ENCODE measurements around the gene PANK1. TPM values are rescaled to one million over a fixed set of nuclear protein-coding genes. Genes with fewer than 3 reads are reported as not detected.

The PANK1 gene
- total RNA-seq, 1 experiment from 2014 or later, result 8.1 TPM

DNA sequence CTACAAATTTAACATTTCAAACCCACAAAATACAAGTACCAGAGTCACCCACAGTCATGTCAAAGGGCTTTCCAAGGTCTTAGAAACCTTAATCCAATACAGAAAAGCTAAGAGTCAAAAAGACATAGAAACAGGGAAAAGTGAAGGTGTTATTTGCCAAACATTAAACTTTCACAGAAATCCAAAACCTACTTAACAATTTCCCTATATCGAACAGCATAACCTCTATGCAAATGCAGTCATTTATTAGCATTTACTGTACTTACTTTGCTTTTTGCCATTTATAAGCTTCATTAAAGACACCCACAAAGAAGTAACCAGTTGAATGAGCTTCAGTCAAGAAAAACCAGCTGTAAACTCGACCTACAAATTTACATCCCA, 1.6 kb downstream of the PANK1 start:
- CTCF ChIA-PET, result interaction anchor here (1.0 to 1.2 kb wide), 2 partner anchors 58 to 291 kb away, joined by 3 to 5 read pairs; partner anchors contain the start of gene KIF20B
- no peaks in the 10 kb centered on the region for H3K9me3 ChIP-seq (ENCODE audit: insufficient read depth, low read depth)

DNA sequence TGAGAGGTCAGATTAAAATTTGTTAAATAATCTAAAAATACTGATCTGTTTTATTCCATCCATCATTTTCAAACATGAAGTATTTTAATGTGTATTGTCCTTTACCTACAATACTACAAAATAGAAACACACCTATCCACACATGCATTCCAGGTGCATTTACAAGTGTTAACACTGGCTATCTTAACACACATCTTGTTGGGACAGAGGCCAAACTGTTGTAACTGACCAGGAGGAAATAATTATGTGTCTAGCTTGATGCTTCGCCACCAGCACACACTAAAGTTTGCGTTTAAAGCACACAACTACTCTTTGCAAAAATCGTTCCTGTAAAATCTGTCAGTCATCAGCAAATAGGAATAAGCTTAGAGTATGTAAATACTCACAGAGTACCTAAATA, 2.8 kb downstream of the PANK1 start:
- CTCF ChIA-PET, result no interaction called here
- no peaks in the 10 kb centered on the region for H3K9me3 ChIP-seq (ENCODE audit: insufficient read depth, low read depth)
- intact Hi-C loops (cut with micrococcal nuclease; ENCODE audit: unreplicated experiment), result no loop called here
- no peaks in the 10 kb centered on the region for H3K9me2 ChIP-seq (ENCODE audit: insufficient read depth)
- BruUV-seq (replicated peaks), result no TSS peak
- peaks cover 8% of the 10 kb centered on the region; the same call in 1 of the 2 replicates for H3F3A ChIP-seq (ENCODE audit: insufficient read depth, low read depth)
- H3K27ac ChIP-seq, result no peak overlapping the region
- TF ChIP-seq CTCF (conservative IDR thresholded peaks at IDR 0.05) (no peak), EZH2 (IDR thresholded peaks at IDR 0.05; ENCODE audit: low read depth) (no peak)
- no peaks in the 10 kb centered on the region for H3K27me3 ChIP-seq (ENCODE audit: insufficient read depth, low read depth)
- H3K36me3 ChIP-seq (ENCODE audit: low read depth), result no peaks in the 10 kb centered on the region
- H2AFZ ChIP-seq, result no peak overlapping the region
- H3K4me2 ChIP-seq, result peak overlapping the region; percentile 92; the same call in 1 of the 2 replicates
- H3K79me2 ChIP-seq (ENCODE audit: low read depth), result peaks cover 44% of the 10 kb centered on the region
- POLR2A ChIA-PET (ENCODE audit: unreplicated experiment), result no interaction called here
- H4K20me1 ChIP-seq (ENCODE audit: insufficient read depth), result no peaks in the 10 kb centered on the region
- no peak for DNase-seq
- no peak overlapping the region; the same call in 1 of the 2 replicates for H3K4me3 ChIP-seq
- peaks cover 25% of the 10 kb centered on the region; the same call in 1 of the 2 replicates for H3K4me1 ChIP-seq (replicated peaks; ENCODE audit: insufficient read depth)

More for the DNA sequence above, 1.6 kb downstream of the PANK1 start:
- no peak for TF ChIP-seq CTCF (conservative IDR thresholded peaks at IDR 0.05)
- no peak for TF ChIP-seq EZH2 (IDR thresholded peaks at IDR 0.05; ENCODE audit: low read depth)
- Histone ChIP-seq H4K20me1 (ENCODE audit: insufficient read depth) (no peaks in the 10 kb centered on the region), H3F3A (ENCODE audit: insufficient read depth, low read depth) (peaks cover 8% of the 10 kb centered on the region; the same call in 1 of the 2 replicates), H3K4me3 (peak overlapping the region; percentile 83), H3K9me2 (ENCODE audit: insufficient read depth) (no peaks in the 10 kb centered on the region), H3K4me2 (peak overlapping the region; percentile 92), H3K79me2 (ENCODE audit: low read depth) (peaks cover 44% of the 10 kb centered on the region), H3K4me1 (replicated peaks; ENCODE audit: insufficient read depth) (peaks cover 25% of the 10 kb centered on the region; the same call in 1 of the 2 replicates), H3K27me3 (ENCODE audit: insufficient read depth, low read depth) (no peaks in the 10 kb centered on the region), H2AFZ (peak overlapping the region; percentile 86), H3K27ac (peak overlapping the region; percentile 56), H3K36me3 (ENCODE audit: low read depth) (no peaks in the 10 kb centered on the region)
- POLR2A ChIA-PET (ENCODE audit: unreplicated experiment), result interaction anchor here (0.6 to 1.0 kb wide), 10 partner anchors 10 to 584 kb away, joined by 3 to 11 read pairs (median 5); partner anchors contain the start of gene KIF20B
- no peak for DNase-seq
- intact Hi-C loops (cut with micrococcal nuclease; ENCODE audit: unreplicated experiment), result no loop called here
- no TSS peak for BruUV-seq (replicated peaks)

- TF ChIP-seq EZH2 (IDR thresholded peaks at IDR 0.05; ENCODE audit: low read depth) (no peak), CTCF (conservative IDR thresholded peaks at IDR 0.05) (no peak)
- ChIA-PET POLR2A (ENCODE audit: unreplicated experiment) (no interaction called here), CTCF (no interaction called here)
- H3K36me3 ChIP-seq (ENCODE audit: low read depth), result no peaks in the 10 kb centered on the region
- no peak for DNase-seq
- H3K4me3 ChIP-seq, result no peak overlapping the region
- BruUV-seq (replicated peaks), result no TSS peak
- peaks cover 18% of the 10 kb centered on the region; the same call in 1 of the 2 replicates for H3K4me1 ChIP-seq (replicated peaks; ENCODE audit: insufficient read depth)
- no peaks in the 10 kb centered on the region for H3K9me3 ChIP-seq (ENCODE audit: insufficient read depth, low read depth)
- no peaks in the 10 kb centered on the region for H4K20me1 ChIP-seq (ENCODE audit: insufficient read depth)
- no peak overlapping the region for H3K27ac ChIP-seq
- no peak overlapping the region for H2AFZ ChIP-seq
- peaks cover 44% of the 10 kb centered on the region for H3K79me2 ChIP-seq (ENCODE audit: low read depth)
- no peak overlapping the region for H3K4me2 ChIP-seq
- H3K9me2 ChIP-seq (ENCODE audit: insufficient read depth), result no peaks in the 10 kb centered on the region
- no peaks in the 10 kb centered on the region for H3K27me3 ChIP-seq (ENCODE audit: insufficient read depth, low read depth)
- intact Hi-C loops (cut with micrococcal nuclease; ENCODE audit: unreplicated experiment), result no loop called here
- H3F3A ChIP-seq (ENCODE audit: insufficient read depth, low read depth), result peaks cover 8% of the 10 kb centered on the region; the same call in 1 of the 2 replicates
These were observed 4.8 kb downstream of the PANK1 start for GRCh38 chr10:89640241-89640640.

Data from PC-9 (cell line).